Uterus (tissue), 2 donors: ENCODE measurements around the gene NRXN3.

Source experiments
- POLR2A ChIP-seq, 2 donors: fragments of 450-650 bp; IDR thresholded peaks; one replicate each; pipeline ENCODE4 v1.6.1; 2016; ENCODE audit warnings: antibody characterized with exemption in 2 of 2, mild to moderate bottlenecking in 1 of 2, moderate library complexity in 1 of 2
- TF ChIP-seq, protein P1 (sequence below), 4 experiments: fragments of 200-600 bp in 2 of 4; fragments of 450-650 bp in 2 of 4; sonication (generic) in 2 of 4; IDR thresholded peaks; one replicate each; pipeline ENCODE4 v1.5.1; 2016 to 2019; ENCODE audit warnings: antibody characterized with exemption in 4 of 4, mild to moderate bottlenecking in 2 of 4, moderate library complexity in 1 of 4

DNA sequence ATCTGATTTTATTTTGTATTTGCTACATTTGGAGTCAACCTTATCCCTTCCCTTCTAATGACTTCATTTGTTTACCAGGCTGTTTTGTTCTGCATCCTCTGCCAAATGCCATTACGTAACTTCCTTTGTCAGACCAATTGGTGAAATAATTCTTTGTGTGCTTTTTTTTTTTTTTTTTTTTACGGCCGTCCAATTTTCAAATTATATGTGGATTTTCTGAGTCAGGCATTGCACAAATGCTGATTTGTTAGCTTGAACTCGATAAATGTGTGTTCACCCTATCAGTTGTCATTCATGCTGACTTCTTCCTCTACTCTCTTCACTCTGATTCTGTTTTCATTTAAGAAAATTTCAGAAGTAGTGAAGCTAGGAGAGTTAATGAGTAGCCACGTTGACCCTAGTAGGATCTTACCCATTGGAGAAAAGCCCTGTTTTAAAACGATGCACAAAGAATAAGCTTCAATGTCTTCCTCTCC, 1654.9 kb downstream of the NRXN3 start:
- TF ChIP-seq, protein P1, sequence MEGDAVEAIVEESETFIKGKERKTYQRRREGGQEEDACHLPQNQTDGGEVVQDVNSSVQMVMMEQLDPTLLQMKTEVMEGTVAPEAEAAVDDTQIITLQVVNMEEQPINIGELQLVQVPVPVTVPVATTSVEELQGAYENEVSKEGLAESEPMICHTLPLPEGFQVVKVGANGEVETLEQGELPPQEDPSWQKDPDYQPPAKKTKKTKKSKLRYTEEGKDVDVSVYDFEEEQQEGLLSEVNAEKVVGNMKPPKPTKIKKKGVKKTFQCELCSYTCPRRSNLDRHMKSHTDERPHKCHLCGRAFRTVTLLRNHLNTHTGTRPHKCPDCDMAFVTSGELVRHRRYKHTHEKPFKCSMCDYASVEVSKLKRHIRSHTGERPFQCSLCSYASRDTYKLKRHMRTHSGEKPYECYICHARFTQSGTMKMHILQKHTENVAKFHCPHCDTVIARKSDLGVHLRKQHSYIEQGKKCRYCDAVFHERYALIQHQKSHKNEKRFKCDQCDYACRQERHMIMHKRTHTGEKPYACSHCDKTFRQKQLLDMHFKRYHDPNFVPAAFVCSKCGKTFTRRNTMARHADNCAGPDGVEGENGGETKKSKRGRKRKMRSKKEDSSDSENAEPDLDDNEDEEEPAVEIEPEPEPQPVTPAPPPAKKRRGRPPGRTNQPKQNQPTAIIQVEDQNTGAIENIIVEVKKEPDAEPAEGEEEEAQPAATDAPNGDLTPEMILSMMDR (IDR thresholded peaks at IDR 0.05): no peak
- no peak for TF ChIP-seq POLR2A (IDR thresholded peaks at IDR 0.05)
